ENCODE results near the gene EEA1. TPM values are rescaled to one million over a fixed set of nuclear protein-coding genes. Genes with fewer than 3 reads are reported as not detected.

Gene EEA1
- total RNA-seq, 1 donor from 2014 or later, result 31.1 TPM

GRCh38 chr12:92898755-92899154, 30.3 kb downstream of the EEA1 start:
- H3K4me1 Mint-ChIP-seq (ENCODE audit: unreplicated experiment), result peaks cover 22% of the 10 kb centered on the region
- no peaks in the 10 kb centered on the region for H3K9me3 Mint-ChIP-seq (ENCODE audit: unreplicated experiment)
- no peak for DNase-seq (ENCODE audit: extremely low spot score, unreplicated experiment)
- no peaks in the 10 kb centered on the region for H3K27me3 Mint-ChIP-seq (ENCODE audit: unreplicated experiment)
- peak overlapping the region; percentile 94 for H3K27ac Mint-ChIP-seq (ENCODE audit: unreplicated experiment)
- peaks cover 5% of the 10 kb centered on the region for H3K36me3 Mint-ChIP-seq (ENCODE audit: unreplicated experiment)
- peak overlapping the region; percentile 38 for H3K4me3 Mint-ChIP-seq (ENCODE audit: unreplicated experiment)
- no peak for TF ChIP-seq CTCF (IDR thresholded peaks at IDR 0.05)

- Mint-ChIP-seq H3K27ac (ENCODE audit: unreplicated experiment) (peak overlapping the region; percentile 10), H3K4me1 (ENCODE audit: unreplicated experiment) (peaks cover 22% of the 10 kb centered on the region), H3K9me3 (ENCODE audit: unreplicated experiment) (no peaks in the 10 kb centered on the region), H3K27me3 (ENCODE audit: unreplicated experiment) (no peaks in the 10 kb centered on the region), H3K36me3 (ENCODE audit: unreplicated experiment) (peaks cover 5% of the 10 kb centered on the region), H3K4me3 (ENCODE audit: unreplicated experiment) (no peak overlapping the region)
- no peak for TF ChIP-seq CTCF (IDR thresholded peaks at IDR 0.05)
- no peak for DNase-seq (ENCODE audit: extremely low spot score, unreplicated experiment)
Observed at GRCh38 chr12:92897844-92898243, 31.3 kb downstream of the EEA1 start.

- Mint-ChIP-seq H3K9me3 (ENCODE audit: unreplicated experiment) (peaks cover 5% of the 10 kb centered on the region), H3K27ac (ENCODE audit: unreplicated experiment) (peak overlapping the region; percentile 13), H3K27me3 (ENCODE audit: unreplicated experiment) (no peaks in the 10 kb centered on the region), H3K4me3 (ENCODE audit: unreplicated experiment) (no peak overlapping the region), H3K4me1 (ENCODE audit: unreplicated experiment) (peaks cover 17% of the 10 kb centered on the region), H3K36me3 (ENCODE audit: unreplicated experiment) (peaks cover 32% of the 10 kb centered on the region)
- TF ChIP-seq CTCF (IDR thresholded peaks at IDR 0.05), result no peak
- DNase-seq (ENCODE audit: extremely low spot score, unreplicated experiment), result no peak
Observed at GRCh38 chr12:92890601-92891106, 38.4 kb downstream of the EEA1 start.

GRCh38 chr12:92886131-92886530, 43.0 kb downstream of the EEA1 start:
- H3K4me1 Mint-ChIP-seq (ENCODE audit: unreplicated experiment), result peaks cover 5% of the 10 kb centered on the region
- no peak overlapping the region for H3K27ac Mint-ChIP-seq (ENCODE audit: unreplicated experiment)
- no peaks in the 10 kb centered on the region for H3K27me3 Mint-ChIP-seq (ENCODE audit: unreplicated experiment)
- no peak for DNase-seq (ENCODE audit: extremely low spot score, unreplicated experiment)
- no peak overlapping the region for H3K4me3 Mint-ChIP-seq (ENCODE audit: unreplicated experiment)
- H3K36me3 Mint-ChIP-seq (ENCODE audit: unreplicated experiment), result peaks cover 43% of the 10 kb centered on the region
- H3K9me3 Mint-ChIP-seq (ENCODE audit: unreplicated experiment), result peaks cover 5% of the 10 kb centered on the region
- TF ChIP-seq CTCF (IDR thresholded peaks at IDR 0.05), result no peak

GRCh38 chr12:92879698-92880322, 49.3 kb downstream of the EEA1 start:
- H3K4me3 Mint-ChIP-seq (ENCODE audit: unreplicated experiment), result no peak overlapping the region
- peaks cover 45% of the 10 kb centered on the region for H3K36me3 Mint-ChIP-seq (ENCODE audit: unreplicated experiment)
- H3K9me3 Mint-ChIP-seq (ENCODE audit: unreplicated experiment), result peaks cover 7% of the 10 kb centered on the region
- no peaks in the 10 kb centered on the region for H3K4me1 Mint-ChIP-seq (ENCODE audit: unreplicated experiment)
- H3K27ac Mint-ChIP-seq (ENCODE audit: unreplicated experiment), result no peak overlapping the region
- TF ChIP-seq CTCF (IDR thresholded peaks at IDR 0.05), result no peak
- no peak for DNase-seq (ENCODE audit: extremely low spot score, unreplicated experiment)
- H3K27me3 Mint-ChIP-seq (ENCODE audit: unreplicated experiment), result no peaks in the 10 kb centered on the region
